ENCODE measurements around the gene TBC1D22A. TPM values are rescaled to one million over a fixed set of nuclear protein-coding genes. Genes with fewer than 3 reads are reported as not detected.

The TBC1D22A gene
- total and polyA plus RNA-seq, 10 of the 15 experiments (the other 5 are each of a cell fraction or from before 2014, with no cell fraction given): 0.63 to 44.7 (median 27.4) TPM

- no peak for ATAC-seq
- CTCF ChIA-PET: interaction anchor here (1.1 kb wide), 1 partner anchor 46 kb away, joined by 3 read pairs; no protein-coding TSS in a partner anchor
- Histone ChIP-seq H4K20me1 (ENCODE audit: control insufficient read depth, insufficient read depth) (no peaks in the 10 kb centered on the region; the same call in none of the 2 replicates), H3K4me3 (no peak overlapping the region), H3K36me3 (ENCODE audit: control insufficient read depth in 2 of 2, insufficient read depth in 2 of 2, low read length in 1 of 2) (peaks cover 10 to 23% of the 10 kb centered on the region in 2 experiments), H3K4me1 (ENCODE audit: control insufficient read depth, insufficient read depth, low read length) (no peaks in the 10 kb centered on the region), H3K9me3 (replicated peaks; ENCODE audit: control insufficient read depth, insufficient read depth, low read length) (no peaks in the 10 kb centered on the region), H2AFZ (ENCODE audit: control insufficient read depth, low read depth, low read length) (no peak overlapping the region), H3K4me2 (ENCODE audit: control insufficient read depth, insufficient read depth) (no peak overlapping the region), H3K27me3 (replicated peaks in 1 of 2; ENCODE audit: control insufficient read depth in 2 of 2, insufficient read depth in 2 of 2, low read length in 1 of 2) (no peaks in the 10 kb centered on the region), H3K27ac (ENCODE audit: control insufficient read depth, insufficient read depth) (no peak overlapping the region), H3K9ac (ENCODE audit: control insufficient read depth, insufficient read depth, low read length) (no peak overlapping the region), H3K79me2 (ENCODE audit: control insufficient read depth, insufficient read depth, low read length) (no peaks in the 10 kb centered on the region; the same call in 1 of the 2 replicates)
- POLR2A ChIA-PET: no interaction called here
- RAD21 ChIA-PET (ENCODE audit: unreplicated experiment): no interaction called here
- SMC1A ChIA-PET (ENCODE audit: uncharacterized antibody, unreplicated experiment): no interaction called here
- no TSS peak for BruUV-seq (replicated peaks)
- intact Hi-C loops (cut with micrococcal nuclease; ENCODE audit: unreplicated experiment): no loop called here
- no peak for DNase-seq (ENCODE audit: low read depth, low spot score)
- WGBS (ENCODE audit: insufficient coverage, insufficient replicate concordance, low lambda C conversion rate, missing lambda C conversion rate): 98% methylated on average over 11 of the region's 11 CpGs
- no peak for TF ChIP-seq BACH1 (IDR thresholded peaks at IDR 0.05; ENCODE audit: borderline replicate concordance)
- TF ChIP-seq RFX5 (IDR thresholded peaks at IDR 0.05; ENCODE audit: low read depth, low read length): no peak
- TF ChIP-seq TARDBP (IDR thresholded peaks at IDR 0.05; ENCODE audit: borderline replicate concordance): no peak
- no peak for TF ChIP-seq SMAD5 (IDR thresholded peaks at IDR 0.05; ENCODE audit: low read depth)
- TF ChIP-seq FOXM1 (IDR thresholded peaks at IDR 0.05; ENCODE audit: low read depth, low read length): no peak
- no peak for TF ChIP-seq MEF2B (IDR thresholded peaks at IDR 0.05; ENCODE audit: partially characterized antibody, poor library complexity, severe bottlenecking)
- TF ChIP-seq NR2C1 (IDR thresholded peaks at IDR 0.05): no peak
- TF ChIP-seq LARP7 (IDR thresholded peaks at IDR 0.05): no peak
- no peak for TF ChIP-seq CTCF (IDR thresholded peaks at IDR 0.05 in 2 of 3, conservative IDR thresholded peaks at IDR 0.05 in 1 of 3; ENCODE audit: control insufficient read depth in 2 of 3, extremely low read depth in 1 of 3, insufficient read depth in 1 of 3, low read depth in 3 of 3, low read length in 3 of 3)
- TF ChIP-seq KDM1A (IDR thresholded peaks at IDR 0.05; ENCODE audit: borderline replicate concordance): no peak
- TF ChIP-seq CHD4 (IDR thresholded peaks at IDR 0.05): no peak
- TF ChIP-seq POU2F2 (IDR thresholded peaks at IDR 0.05; ENCODE audit: borderline replicate concordance, low read depth, low read length): no peak
- no peak for TF ChIP-seq BMI1 (IDR thresholded peaks at IDR 0.05; ENCODE audit: borderline replicate concordance)
- no peak for TF ChIP-seq BRCA1 (IDR thresholded peaks at IDR 0.05; ENCODE audit: low read depth, low read length)
- TF ChIP-seq EED (IDR thresholded peaks at IDR 0.05; ENCODE audit: low read depth): no peak
- no peak for TF ChIP-seq IKZF2 (IDR thresholded peaks at IDR 0.05)
- in situ Hi-C loops (cut with MboI): no loop called here
- FAIRE-seq: no peak
These were observed 82.3 kb downstream of the TBC1D22A start for GRCh38 chr22:46844606-46845210.

Data from GM12878 (cell line).